Medulla oblongata (tissue), 1 donor: ENCODE results near the gene PI4KA.
"Not testable (repeated sequence)": the region's sequence is repeated elsewhere in the genome, so short reads cannot be mapped to it uniquely, and the experiment has no call there.

Experiments used
- DNase-seq: peaks from one replicate; pipeline ENCODE4 v3.0.0-alpha.2; 2015; ENCODE audit errors: extremely low spot score

Gene PI4KA

GRCh38 chr22:20776624-20777405 is 81.8 kb downstream of the PI4KA start:
- no peak for DNase-seq

- DNase-seq: no peak
Observed at GRCh38 chr22:20775342-20775895, 83.2 kb downstream of the PI4KA start.

GRCh38 chr22:20774882-20775281 is 83.7 kb downstream of the PI4KA start:
- DNase-seq: no peak

- DNase-seq: no peak
Observed at GRCh38 chr22:20773793-20774212, 84.8 kb downstream of the PI4KA start, which contains the start of gene SERPIND1. TSS of gene SERPIND1 (plus strand) at chr22:20774113. CDS start at chr22:20779313, 5,200 bp downstream.

- peak; percentile 20 for DNase-seq
Observed at GRCh38 chr22:20771918-20772625, 86.5 kb downstream of the PI4KA start.

GRCh38 chr22:20769496-20769826 is 89.2 kb downstream of the PI4KA start:
- not testable (repeated sequence) for DNase-seq

- no peak for DNase-seq
Observed at GRCh38 chr22:20766530-20766929, 92.1 kb downstream of the PI4KA start.

- no peak for DNase-seq
Observed at GRCh38 chr22:20765938-20766337, 92.7 kb downstream of the PI4KA start.

GRCh38 chr22:20764729-20765128 is 93.9 kb downstream of the PI4KA start:
- DNase-seq: no peak

- no peak for DNase-seq
Observed at GRCh38 chr22:20764471-20764720, 94.2 kb downstream of the PI4KA start.

- DNase-seq: no peak
Observed at GRCh38 chr22:20763630-20764470, 94.8 kb downstream of the PI4KA start.

- no peak for DNase-seq
Observed at GRCh38 chr22:20762233-20762796, 96.3 kb downstream of the PI4KA start.

GRCh38 chr22:20761536-20761935 is 97.1 kb downstream of the PI4KA start:
- no peak for DNase-seq

- no peak for DNase-seq
Observed at GRCh38 chr22:20760084-20760483, 98.5 kb downstream of the PI4KA start.

- no peak for DNase-seq
Observed at GRCh38 chr22:20758688-20759087, 99.9 kb downstream of the PI4KA start.

GRCh38 chr22:20756846-20757245 is 101.8 kb downstream of the PI4KA start:
- no peak for DNase-seq

GRCh38 chr22:20752873-20753272 is 105.7 kb downstream of the PI4KA start:
- no peak for DNase-seq

- no peak for DNase-seq
Observed at GRCh38 chr22:20752104-20752741, 106.4 kb downstream of the PI4KA start.

GRCh38 chr22:20751185-20751851 is 107.3 kb downstream of the PI4KA start:
- no peak for DNase-seq

- peak; percentile 62 for DNase-seq
Observed at GRCh38 chr22:20750461-20751184, 108.0 kb downstream of the PI4KA start.
